Neural cell (in vitro differentiated cells): ENCODE measurements around the gene NAA11. TPM values are rescaled to one million over a fixed set of nuclear protein-coding genes. Genes with fewer than 3 reads are reported as not detected.

Experiments
- H2AFZ ChIP-seq: fragments of 200-600, 300-800 bp; sonication (generic), shearing (Covaris generic); 2 replicates; pipeline ENCODE4 v1.6.0; 2014; ENCODE audit warnings: low read depth, mild to moderate bottlenecking, antibody characterized with exemption, low read length, moderate library complexity
- H3F3A ChIP-seq: fragments of 200-600 bp; shearing (Covaris generic); 2 replicates; pipeline ENCODE4 v1.6.1; 2016; ENCODE audit warnings: mild to moderate bottlenecking, moderate library complexity, mixed read lengths, antibody characterized with exemption, low read length; ENCODE audit not compliant: insufficient read depth, poor library complexity, severe bottlenecking
- H3K27ac ChIP-seq: fragments of 200-600, 300-800 bp; sonication (generic), shearing (Covaris generic); 2 replicates; pipeline ENCODE4 v1.5.1; 2014; ENCODE audit warnings: mild to moderate bottlenecking, low read length, moderate library complexity
- H3K27me3 ChIP-seq: fragments of 300-800, 200-600 bp; sonication (generic), shearing (Covaris generic); 2 replicates; pipeline ENCODE4 v1.6.0; 2014; ENCODE audit warnings: mild to moderate bottlenecking, low read depth, low read length, moderate library complexity; ENCODE audit not compliant: insufficient read depth
- H3K36me3 ChIP-seq: fragments of 300-800, 200-600 bp; sonication (generic), shearing (Covaris generic); 2 replicates; pipeline ENCODE4 v1.5.1; 2014; ENCODE audit warnings: mild to moderate bottlenecking, antibody characterized with exemption, low read length, moderate library complexity; ENCODE audit not compliant: insufficient read depth
- H3K4me2 ChIP-seq: fragments of 300-800, 200-600 bp; sonication (generic), shearing (Covaris generic); 2 replicates; pipeline ENCODE4 v1.6.0; 2014; ENCODE audit warnings: mild to moderate bottlenecking, low read length
- H3K4me3 ChIP-seq: fragments of 300-800, 200-600 bp; sonication (generic), shearing (Covaris generic); 2 replicates; pipeline ENCODE4 v1.5.1; 2014; ENCODE audit warnings: mild to moderate bottlenecking, low read length, moderate library complexity
- H3K79me2 ChIP-seq: fragments of 200-600 bp; shearing (Covaris generic); replicated peaks from 2 replicates; pipeline ENCODE4 v1.6.0; 2014; ENCODE audit warnings: mild to moderate bottlenecking, low read length, moderate library complexity; ENCODE audit not compliant: insufficient read depth
- H3K9ac ChIP-seq: fragments of 300-800, 200-600 bp; sonication (generic), shearing (Covaris generic); 2 replicates; pipeline ENCODE4 v1.6.1; 2016; ENCODE audit warnings: mild to moderate bottlenecking, low read length, mixed read lengths
- H3K9me2 ChIP-seq: fragments of 200-600 bp; shearing (Covaris generic); 2 replicates; pipeline ENCODE4 v1.6.1; 2016; ENCODE audit warnings: mild to moderate bottlenecking, low read length, mixed read lengths; ENCODE audit not compliant: insufficient read depth
- H3K9me3 ChIP-seq: fragments of 200-600, 300-800 bp; sonication (generic), shearing (Covaris generic); 2 replicates; pipeline ENCODE4 v1.6.1; 2016; ENCODE audit warnings: mild to moderate bottlenecking, mixed run types, low read length, moderate library complexity, mixed read lengths
- H4K20me1 ChIP-seq: fragments of 200-600 bp; shearing (Covaris generic); 2 replicates; pipeline ENCODE4 v1.6.1; 2016; ENCODE audit warnings: mild to moderate bottlenecking, mixed run types; ENCODE audit not compliant: insufficient read depth
- EP300 ChIP-seq: fragments of 450-650 bp; conservative IDR thresholded peaks from 2 replicates; pipeline ENCODE4 v1.6.1; 2014; ENCODE audit warnings: antibody characterized with exemption, mild to moderate bottlenecking, moderate library complexity; ENCODE audit not compliant: poor library complexity, severe bottlenecking
- EZH2 ChIP-seq: fragments of 200-600, 300-800 bp; shearing (Covaris generic), sonication (generic); IDR thresholded peaks from 2 replicates; pipeline ENCODE4 v1.6.1; 2014; ENCODE audit warnings: antibody characterized with exemption, low read length, borderline replicate concordance, mild to moderate bottlenecking; ENCODE audit not compliant: insufficient read depth, poor library complexity, severe bottlenecking
- MXI1 ChIP-seq: fragments of 450-650 bp; conservative IDR thresholded peaks from 2 replicates; pipeline ENCODE4 v1.6.1; 2014; ENCODE audit warnings: antibody characterized with exemption, mild to moderate bottlenecking; ENCODE audit not compliant: poor library complexity, severe bottlenecking
- POLR2AphosphoS5 ChIP-seq: IDR thresholded peaks from 2 replicates; pipeline ENCODE4 v1.6.1; 2012
- RAD21 ChIP-seq: fragments of 450-650 bp; conservative IDR thresholded peaks from 2 replicates; pipeline ENCODE4 v1.6.1; 2014; ENCODE audit warnings: antibody characterized with exemption, mild to moderate bottlenecking, moderate library complexity
- SMC3 ChIP-seq: fragments of 450-650 bp; conservative IDR thresholded peaks from 2 replicates; pipeline ENCODE4 v1.6.1; 2014; ENCODE audit warnings: antibody characterized with exemption, mild to moderate bottlenecking, moderate library complexity; ENCODE audit not compliant: poor library complexity
- TAF1 ChIP-seq: IDR thresholded peaks from 2 replicates; pipeline ENCODE4 v1.6.1; 2012; ENCODE audit warnings: low read depth
- polyA plus RNA-seq: library from polyadenylated mRNA; depleted of rRNA; stranded (reverse); fragments of >200 nt; gene quantifications from 2 replicates; pipeline ENCODE4 v1.2.3, GENCODE V29; 2014
- TF ChIP-seq, protein P1 (sequence below): IDR thresholded peaks from 2 replicates; pipeline ENCODE4 v1.6.1; 2012; ENCODE audit warnings: borderline replicate concordance
- TF ChIP-seq, protein P2 (sequence below): fragments of 450-650 bp; IDR thresholded peaks from 2 replicates; pipeline ENCODE4 v1.5.1; 2014; ENCODE audit warnings: antibody characterized with exemption, mild to moderate bottlenecking, moderate library complexity; ENCODE audit not compliant: poor library complexity, severe bottlenecking

Gene NAA11
- polyA plus RNA-seq, 1 donor from 2014 or later: not detected

DNA sequence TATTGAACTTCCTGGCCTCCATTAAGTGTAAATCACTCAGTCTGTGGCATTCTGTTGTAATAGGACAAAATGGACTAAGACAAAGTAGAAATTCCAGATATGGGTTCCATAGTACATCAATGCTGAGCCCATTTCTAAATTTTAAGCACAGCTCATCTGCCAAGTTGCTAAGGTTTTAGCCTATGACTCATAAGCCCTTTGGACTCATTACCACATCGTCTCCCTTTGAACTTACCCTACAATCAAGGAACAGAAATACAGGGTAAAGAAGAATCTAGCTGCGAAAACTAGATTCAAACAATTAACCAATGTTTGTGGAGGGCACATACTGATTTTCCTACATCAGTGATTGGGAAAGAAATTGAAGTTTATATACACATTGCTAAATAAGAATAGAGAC lies 31.8 kb downstream of the NAA11 start:
- H3K9ac ChIP-seq: no peak overlapping the region
- H3F3A ChIP-seq: no peaks in the 10 kb centered on the region
- no peak overlapping the region for H3K4me3 ChIP-seq
- no peaks in the 10 kb centered on the region for H3K9me2 ChIP-seq
- H3K27me3 ChIP-seq: no peaks in the 10 kb centered on the region
- no peak overlapping the region for H3K4me2 ChIP-seq
- H4K20me1 ChIP-seq: no peaks in the 10 kb centered on the region
- no peaks in the 10 kb centered on the region for H3K36me3 ChIP-seq
- no peaks in the 10 kb centered on the region for H3K79me2 ChIP-seq
- TF ChIP-seq MXI1: no peak
- TF ChIP-seq, protein P1, sequence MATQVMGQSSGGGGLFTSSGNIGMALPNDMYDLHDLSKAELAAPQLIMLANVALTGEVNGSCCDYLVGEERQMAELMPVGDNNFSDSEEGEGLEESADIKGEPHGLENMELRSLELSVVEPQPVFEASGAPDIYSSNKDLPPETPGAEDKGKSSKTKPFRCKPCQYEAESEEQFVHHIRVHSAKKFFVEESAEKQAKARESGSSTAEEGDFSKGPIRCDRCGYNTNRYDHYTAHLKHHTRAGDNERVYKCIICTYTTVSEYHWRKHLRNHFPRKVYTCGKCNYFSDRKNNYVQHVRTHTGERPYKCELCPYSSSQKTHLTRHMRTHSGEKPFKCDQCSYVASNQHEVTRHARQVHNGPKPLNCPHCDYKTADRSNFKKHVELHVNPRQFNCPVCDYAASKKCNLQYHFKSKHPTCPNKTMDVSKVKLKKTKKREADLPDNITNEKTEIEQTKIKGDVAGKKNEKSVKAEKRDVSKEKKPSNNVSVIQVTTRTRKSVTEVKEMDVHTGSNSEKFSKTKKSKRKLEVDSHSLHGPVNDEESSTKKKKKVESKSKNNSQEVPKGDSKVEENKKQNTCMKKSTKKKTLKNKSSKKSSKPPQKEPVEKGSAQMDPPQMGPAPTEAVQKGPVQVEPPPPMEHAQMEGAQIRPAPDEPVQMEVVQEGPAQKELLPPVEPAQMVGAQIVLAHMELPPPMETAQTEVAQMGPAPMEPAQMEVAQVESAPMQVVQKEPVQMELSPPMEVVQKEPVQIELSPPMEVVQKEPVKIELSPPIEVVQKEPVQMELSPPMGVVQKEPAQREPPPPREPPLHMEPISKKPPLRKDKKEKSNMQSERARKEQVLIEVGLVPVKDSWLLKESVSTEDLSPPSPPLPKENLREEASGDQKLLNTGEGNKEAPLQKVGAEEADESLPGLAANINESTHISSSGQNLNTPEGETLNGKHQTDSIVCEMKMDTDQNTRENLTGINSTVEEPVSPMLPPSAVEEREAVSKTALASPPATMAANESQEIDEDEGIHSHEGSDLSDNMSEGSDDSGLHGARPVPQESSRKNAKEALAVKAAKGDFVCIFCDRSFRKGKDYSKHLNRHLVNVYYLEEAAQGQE: no peak
- TF ChIP-seq, protein P2, sequence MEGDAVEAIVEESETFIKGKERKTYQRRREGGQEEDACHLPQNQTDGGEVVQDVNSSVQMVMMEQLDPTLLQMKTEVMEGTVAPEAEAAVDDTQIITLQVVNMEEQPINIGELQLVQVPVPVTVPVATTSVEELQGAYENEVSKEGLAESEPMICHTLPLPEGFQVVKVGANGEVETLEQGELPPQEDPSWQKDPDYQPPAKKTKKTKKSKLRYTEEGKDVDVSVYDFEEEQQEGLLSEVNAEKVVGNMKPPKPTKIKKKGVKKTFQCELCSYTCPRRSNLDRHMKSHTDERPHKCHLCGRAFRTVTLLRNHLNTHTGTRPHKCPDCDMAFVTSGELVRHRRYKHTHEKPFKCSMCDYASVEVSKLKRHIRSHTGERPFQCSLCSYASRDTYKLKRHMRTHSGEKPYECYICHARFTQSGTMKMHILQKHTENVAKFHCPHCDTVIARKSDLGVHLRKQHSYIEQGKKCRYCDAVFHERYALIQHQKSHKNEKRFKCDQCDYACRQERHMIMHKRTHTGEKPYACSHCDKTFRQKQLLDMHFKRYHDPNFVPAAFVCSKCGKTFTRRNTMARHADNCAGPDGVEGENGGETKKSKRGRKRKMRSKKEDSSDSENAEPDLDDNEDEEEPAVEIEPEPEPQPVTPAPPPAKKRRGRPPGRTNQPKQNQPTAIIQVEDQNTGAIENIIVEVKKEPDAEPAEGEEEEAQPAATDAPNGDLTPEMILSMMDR: no peak
- TF ChIP-seq TAF1: no peak
- no peak overlapping the region for H2AFZ ChIP-seq
- H3K9me3 ChIP-seq: no peaks in the 10 kb centered on the region
- no peak overlapping the region for H3K27ac ChIP-seq

DNA sequence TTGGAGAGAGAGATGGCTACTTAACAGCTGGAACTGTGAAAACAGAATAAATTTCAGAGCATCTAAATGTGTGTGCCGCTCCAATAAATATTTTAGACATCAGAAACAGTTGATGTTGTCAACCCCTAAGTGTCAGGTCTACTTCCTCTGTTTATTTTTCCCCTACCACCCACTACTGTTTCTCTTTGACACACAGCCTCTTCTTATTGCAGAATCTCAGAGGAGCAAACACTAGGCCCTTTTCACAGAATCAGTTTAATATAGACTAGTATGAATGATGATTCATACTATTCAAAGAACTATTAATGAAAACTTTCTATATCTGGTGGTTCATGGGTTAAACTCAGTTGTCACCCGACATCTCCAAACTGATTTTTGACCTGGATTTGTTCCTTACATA lies 33.9 kb downstream of the NAA11 start:
- no peak overlapping the region for H3K9ac ChIP-seq
- H3K9me2 ChIP-seq: no peaks in the 10 kb centered on the region
- H3K4me2 ChIP-seq: no peak overlapping the region
- H3F3A ChIP-seq: no peaks in the 10 kb centered on the region
- TF ChIP-seq MXI1: no peak
- TF ChIP-seq, protein P2: no peak
- no peak for TF ChIP-seq SMC3
- TF ChIP-seq, protein P1: no peak
- no peak for TF ChIP-seq RAD21
- TF ChIP-seq POLR2AphosphoS5: no peak
- no peak for TF ChIP-seq EP300
- TF ChIP-seq EZH2: no peak
- TF ChIP-seq TAF1: no peak
- H4K20me1 ChIP-seq: no peaks in the 10 kb centered on the region
- H3K27me3 ChIP-seq: no peaks in the 10 kb centered on the region
- H3K4me3 ChIP-seq: no peak overlapping the region
- no peak overlapping the region for H3K27ac ChIP-seq
- H3K36me3 ChIP-seq: no peaks in the 10 kb centered on the region
- no peaks in the 10 kb centered on the region for H3K79me2 ChIP-seq
- H3K9me3 ChIP-seq: no peaks in the 10 kb centered on the region
- no peak overlapping the region for H2AFZ ChIP-seq
